AG09319 (cell line): ENCODE measurements around the gene SYP.

Experiments used
- DNase-seq: peaks from one replicate; pipeline ENCODE4 v3.0.0-alpha.2; 2010; ENCODE audit warnings: low read depth; ENCODE audit errors: extremely low read depth
- CTCF ChIP-seq: IDR thresholded peaks from 2 replicates; pipeline ENCODE4 v1.5.1; 2011; ENCODE audit warnings: low read depth, mild to moderate bottlenecking, inconsistent platforms, low read length, moderate library complexity

The SYP gene

DNA sequence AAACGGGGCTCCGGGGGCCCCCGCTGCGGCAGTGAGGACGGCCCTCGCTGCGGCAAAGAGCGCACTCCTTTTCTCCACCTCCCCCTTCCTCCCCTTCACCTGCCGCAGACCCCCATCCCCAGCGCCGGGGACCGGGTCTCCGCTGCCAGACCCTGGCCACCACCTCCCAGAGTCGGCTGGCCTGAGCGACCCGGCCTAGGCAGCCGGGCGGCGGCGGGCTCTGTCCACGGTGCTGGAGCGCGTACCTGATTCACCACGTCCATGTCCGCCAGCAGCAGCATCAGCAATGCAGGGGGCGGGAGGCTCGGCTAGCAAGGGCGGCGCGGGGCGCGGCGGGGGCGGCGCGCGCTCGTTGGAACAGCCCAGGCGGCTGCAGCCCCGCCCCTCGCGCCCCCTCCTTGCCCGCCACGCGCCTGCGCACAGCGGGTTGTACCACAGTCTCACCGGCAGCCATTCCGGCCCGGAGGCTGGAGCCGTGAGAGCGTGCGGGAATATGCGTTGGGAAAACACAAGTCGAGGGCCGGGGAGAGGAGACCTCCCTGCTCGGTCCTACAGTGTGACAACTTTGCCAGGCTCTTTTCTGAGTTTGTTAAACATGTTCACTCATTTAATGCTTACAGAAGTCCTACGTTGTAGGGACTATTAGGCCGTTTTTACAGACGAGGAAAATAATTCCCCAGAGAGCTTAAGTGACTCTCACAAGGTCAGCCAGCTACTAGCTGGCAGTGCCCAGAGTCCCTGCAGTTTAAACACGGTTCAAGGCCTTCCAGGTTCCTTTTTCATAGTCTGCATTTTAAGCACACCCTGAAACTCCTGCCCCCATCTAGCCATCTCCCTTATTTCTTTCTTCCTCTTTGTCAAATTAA, at the start of gene SYP:
Gene SYP, minus strand, starts transcription at position 288 of the 866 bp plus-strand sequence. Its CDS starts 7 bp downstream, at position 281.
- DNase-seq: peak; percentile 54
- no peak for TF ChIP-seq CTCF

- no peak for DNase-seq
- no peak for TF ChIP-seq CTCF
These were observed 49.6 kb upstream of the SYP start for GRCh38 chrX:49249616-49250015.

GRCh38 chrX:49249071-49249470, 49.1 kb upstream of the SYP start:
- TF ChIP-seq CTCF: no peak
- no peak for DNase-seq

DNA sequence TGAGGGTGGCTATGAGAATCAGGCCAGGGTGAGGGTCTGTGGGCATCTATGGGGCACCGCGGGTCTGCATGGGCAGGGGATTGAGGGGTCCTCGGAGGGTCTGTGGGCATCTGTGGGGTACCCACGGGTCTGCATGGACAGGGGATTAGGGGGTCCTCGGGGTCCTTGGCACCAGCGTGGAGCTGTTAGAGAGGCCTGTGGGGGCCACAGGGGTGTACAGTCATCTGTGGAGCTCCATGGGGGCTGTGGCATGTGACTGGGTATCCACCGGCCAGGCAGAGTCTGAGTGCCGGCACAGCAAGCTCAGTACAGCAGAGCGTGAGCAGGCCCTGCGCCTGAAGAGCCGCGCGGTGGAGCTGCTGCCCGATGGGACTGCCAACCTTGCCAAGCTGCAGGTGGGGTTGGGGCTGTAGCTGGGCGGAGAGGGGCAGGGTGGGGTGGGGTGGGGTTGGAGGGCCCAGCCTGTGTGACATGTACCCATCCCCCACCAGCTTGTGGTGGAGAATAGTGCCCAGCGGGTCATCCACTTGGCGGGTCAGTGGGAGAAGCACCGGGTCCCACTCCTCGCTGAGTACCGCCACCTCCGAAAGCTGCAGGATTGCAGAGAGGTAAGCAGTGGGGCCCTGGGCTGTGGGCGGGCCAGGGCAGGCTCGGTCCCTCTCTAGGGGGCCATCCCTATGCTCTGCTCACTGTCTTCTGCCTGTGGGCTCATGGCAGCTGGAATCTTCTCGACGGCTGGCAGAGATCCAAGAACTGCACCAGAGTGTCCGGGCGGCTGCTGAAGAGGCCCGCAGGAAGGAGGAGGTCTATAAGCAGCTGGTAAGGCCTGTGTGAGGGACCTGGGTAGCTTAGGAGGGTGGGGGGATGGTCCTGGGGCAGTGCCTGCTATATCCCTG, 48.2 kb upstream of the SYP start:
- no peak for DNase-seq

GRCh38 chrX:49247346-49247745, 47.4 kb upstream of the SYP start:
- DNase-seq: no peak
- no peak for TF ChIP-seq CTCF

More for the DNA sequence above, 48.2 kb upstream of the SYP start:
- TF ChIP-seq CTCF: no peak

DNA sequence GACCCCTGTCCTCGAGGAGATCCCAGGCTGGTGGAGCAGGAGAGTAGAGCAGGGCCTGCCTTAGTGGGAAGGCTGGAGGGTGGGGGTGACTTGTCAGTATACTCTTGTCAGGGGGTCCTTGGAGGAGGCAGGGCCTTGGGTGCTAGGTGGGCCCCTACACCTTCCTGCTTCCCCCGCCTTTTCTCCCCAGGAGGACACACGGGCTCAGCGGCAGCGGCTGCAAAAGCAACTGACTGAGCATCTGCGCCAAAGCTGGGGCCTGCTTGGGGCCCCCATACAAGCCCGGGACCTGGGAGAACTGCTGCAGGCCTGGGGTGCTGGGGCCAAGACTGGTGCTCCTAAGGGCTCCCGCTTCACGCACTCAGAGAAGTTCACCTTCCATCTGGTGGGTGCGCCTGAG, 46.5 kb upstream of the SYP start:
- no peak for DNase-seq
- TF ChIP-seq CTCF: no peak

- TF ChIP-seq CTCF: no peak
These were observed 44.2 kb upstream of the SYP start for GRCh38 chrX:49244207-49244606.

More at GRCh38 chrX:49244207-49244606, 44.2 kb upstream of the SYP start:
- DNase-seq: no peak
